Spinal cord (tissue), 10 donors: ENCODE results near the gene PDE5A. TPM values are rescaled to one million over a fixed set of nuclear protein-coding genes. Genes with fewer than 3 reads are reported as not detected.

ENCODE experiments used
- DNase-seq, 6 donors: peaks; one replicate each; pipeline versions ENCODE4 v3.0.0 to v3.0.0-alpha.2; 2013 to 2015; ENCODE audit warnings: low spot score in 6 of 6, low read depth in 4 of 6
- H3K27ac ChIP-seq: one replicate; pipeline ENCODE4 v1.5.1; 2013; ENCODE audit warnings: low read depth, low read length, control low read depth
- H3K27me3 ChIP-seq: one replicate; pipeline ENCODE4 v1.6.1; 2013; ENCODE audit warnings: low read length; ENCODE audit not compliant: control insufficient read depth, insufficient read depth
- H3K36me3 ChIP-seq: one replicate; pipeline ENCODE4 v1.6.1; 2013; ENCODE audit warnings: low read length; ENCODE audit not compliant: control insufficient read depth, insufficient read depth
- H3K4me1 ChIP-seq: one replicate; pipeline ENCODE4 v1.6.1; 2013; ENCODE audit warnings: low read length; ENCODE audit not compliant: control insufficient read depth, insufficient read depth
- H3K4me3 ChIP-seq: one replicate; pipeline ENCODE4 v1.5.1; 2013; ENCODE audit warnings: low read depth, low read length, control low read depth
- H3K9me3 ChIP-seq: one replicate; pipeline ENCODE4 v1.6.1; 2013; ENCODE audit warnings: low read length; ENCODE audit not compliant: control insufficient read depth, insufficient read depth
- WGBS: methylation state at CpG from one replicate; pipeline ENCODE4 v1.1.5; 2013; ENCODE audit warnings: missing lambda C conversion rate; ENCODE audit not compliant: insufficient coverage; 5-methylcytosine and 5-hydroxymethylcytosine counted together
- polyA plus RNA-seq, 2 donors: library from polyadenylated mRNA; unstranded; fragments of 120-200 nt; gene quantifications; one replicate each; pipeline ENCODE4 v1.2.1, GENCODE V29; 2013; ENCODE audit not compliant: insufficient read length in 2 of 2
- total RNA-seq, 2 donors: library from RNA; depleted of rRNA in 1 of 2; stranded (reverse); fragments of 120-200 nt in 1 of 2; fragments of >200 nt in 1 of 2; gene quantifications; one replicate each; pipeline versions ENCODE4 v1.2.3 to v1.2.4, GENCODE V29; 2013 to 2014
- donor health status: healthy.

Gene PDE5A
- total and polyA plus RNA-seq, 4 donors = 21.1 to 73.6 (median 38.1) TPM

DNA sequence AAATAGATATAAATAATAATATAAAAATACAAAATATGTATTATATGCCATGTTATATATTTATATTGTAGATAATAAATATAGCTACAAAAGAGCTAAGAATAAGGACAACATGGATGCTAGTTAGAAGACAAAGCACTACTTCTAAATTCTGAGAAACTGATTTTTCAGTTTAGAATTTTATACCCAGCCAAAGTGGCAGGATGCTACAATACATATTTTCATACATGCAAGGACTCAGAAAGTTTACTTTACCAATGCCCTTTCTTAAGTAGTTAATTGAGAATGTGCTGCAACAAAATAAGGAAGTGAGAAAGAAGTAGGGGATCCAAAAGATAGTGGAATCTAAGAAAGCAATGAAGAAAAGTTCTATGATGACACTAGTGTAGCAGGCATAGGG, 64.5 kb downstream of the PDE5A start:
- Histone ChIP-seq H3K27me3 (no peaks in the 10 kb centered on the region), H3K27ac (no peak overlapping the region), H3K36me3 (no peaks in the 10 kb centered on the region), H3K9me3 (peaks cover 12% of the 10 kb centered on the region), H3K4me1 (no peaks in the 10 kb centered on the region), H3K4me3 (no peak overlapping the region)
- DNase-seq = no peak

DNA sequence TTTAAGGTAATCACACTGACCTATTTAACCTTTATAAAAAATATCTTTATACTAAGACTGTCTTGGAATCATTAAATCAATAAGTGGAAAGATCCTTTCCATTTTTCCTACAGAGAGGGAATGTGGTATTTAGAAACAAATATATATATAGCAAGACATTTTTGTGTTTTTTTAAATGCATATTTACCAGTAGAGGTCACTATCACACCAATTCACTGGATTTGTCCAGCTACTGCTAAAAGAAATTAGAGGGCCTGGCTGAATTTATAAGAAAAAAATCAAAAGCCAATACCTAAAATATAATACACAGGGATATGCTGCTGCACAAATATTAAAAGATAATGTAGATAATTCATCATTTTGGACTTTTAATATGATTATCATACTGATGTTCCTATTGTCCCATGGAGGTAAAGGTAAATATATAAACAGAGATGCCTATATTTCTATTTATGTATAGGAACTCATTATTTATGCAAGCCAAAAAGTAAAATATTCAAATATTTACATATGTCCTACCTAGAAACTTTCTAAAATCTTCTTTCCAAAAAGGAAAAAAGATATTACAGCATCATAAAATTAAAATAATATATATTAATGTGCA, 69.5 kb downstream of the PDE5A start:
- no peak overlapping the region for H3K27ac ChIP-seq
- no peaks in the 10 kb centered on the region for H3K36me3 ChIP-seq
- H3K27me3 ChIP-seq = no peaks in the 10 kb centered on the region
- H3K4me3 ChIP-seq = no peak overlapping the region
- DNase-seq = peak; percentile 5 to 88 (median 38)
- H3K4me1 ChIP-seq = no peaks in the 10 kb centered on the region
- H3K9me3 ChIP-seq = peaks cover 5% of the 10 kb centered on the region

DNA sequence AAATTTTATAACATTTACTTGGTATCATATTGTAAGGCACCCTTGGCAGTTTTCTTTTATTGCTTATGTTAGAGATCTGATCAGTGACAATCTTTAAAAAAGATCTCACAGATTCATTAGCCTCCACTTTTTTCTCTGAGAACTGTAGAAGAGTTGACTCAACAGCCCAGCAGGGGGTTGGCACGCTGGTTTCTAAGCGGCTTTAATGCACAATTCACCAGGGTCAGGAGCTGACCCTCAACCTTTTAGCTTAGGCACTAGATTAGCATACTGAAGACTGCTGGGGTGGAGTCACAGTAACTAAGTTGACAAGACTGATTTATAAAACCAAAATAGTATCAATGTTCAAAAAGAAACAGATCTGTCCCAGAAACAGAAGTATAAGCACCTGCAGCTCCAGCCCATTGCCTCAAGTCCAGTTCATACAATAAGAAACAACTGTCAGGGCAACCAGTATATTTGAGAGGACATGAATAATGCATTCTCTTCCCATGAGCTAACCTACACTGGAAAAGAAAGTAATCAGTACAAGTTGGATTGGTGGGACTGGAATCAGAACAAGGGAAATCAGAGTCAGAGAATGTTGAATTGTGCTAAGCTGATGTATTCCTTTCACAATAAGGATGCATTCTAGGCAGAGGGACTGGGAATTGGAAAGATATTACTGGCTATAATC, 77.6 kb downstream of the PDE5A start:
- no CpG with 5 or more reads among the region's 2 CpGs for WGBS
- DNase-seq = peak in 1 of 6 donors; percentile 10
- Histone ChIP-seq H3K4me1 (no peaks in the 10 kb centered on the region), H3K36me3 (no peaks in the 10 kb centered on the region), H3K27me3 (no peaks in the 10 kb centered on the region), H3K9me3 (no peaks in the 10 kb centered on the region), H3K4me3 (no peak overlapping the region), H3K27ac (no peak overlapping the region)

DNA sequence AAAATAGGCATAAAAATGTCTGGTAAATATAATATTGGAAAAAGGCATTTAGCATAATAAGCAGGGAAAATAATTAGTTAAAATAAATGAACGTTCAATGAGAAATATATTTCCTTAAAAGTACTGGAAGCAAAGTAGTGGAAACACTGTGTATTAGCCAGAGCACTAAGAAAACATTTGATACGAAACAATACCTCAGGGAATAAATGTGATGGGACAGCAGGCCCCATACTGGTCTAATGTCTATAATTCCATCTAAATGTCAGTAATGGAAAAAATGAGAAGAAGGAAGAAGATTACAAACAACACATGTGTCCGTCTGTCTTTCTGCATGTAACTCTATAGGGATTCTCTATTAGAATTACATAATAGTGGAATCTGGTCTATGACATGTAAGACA, 79.0 kb downstream of the PDE5A start:
- no peaks in the 10 kb centered on the region for H3K9me3 ChIP-seq
- no peaks in the 10 kb centered on the region for H3K4me1 ChIP-seq
- no CpG with 5 or more reads among the region's 3 CpGs for WGBS
- H3K4me3 ChIP-seq = no peak overlapping the region
- no peaks in the 10 kb centered on the region for H3K27me3 ChIP-seq
- H3K27ac ChIP-seq = no peak overlapping the region
- no peaks in the 10 kb centered on the region for H3K36me3 ChIP-seq
- DNase-seq = no peak

DNA sequence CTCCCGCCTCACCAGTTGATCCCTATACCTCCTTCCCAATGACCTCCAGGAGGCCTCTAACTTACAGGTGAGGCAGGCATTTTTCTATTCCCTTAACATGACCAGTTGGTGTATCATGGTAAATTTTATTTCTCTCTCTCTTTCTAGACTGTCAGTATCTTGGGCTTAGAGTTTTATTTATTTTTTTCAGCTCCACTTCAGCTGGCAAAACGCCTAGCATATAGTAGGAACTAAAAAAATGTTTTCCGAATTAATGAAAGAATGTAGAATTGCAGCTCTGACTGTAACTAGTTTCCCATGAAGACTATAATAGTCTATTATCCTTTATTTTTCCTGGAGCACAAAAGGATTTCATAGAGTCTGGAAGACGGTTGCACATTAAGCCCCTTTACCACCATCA, 84.8 kb downstream of the PDE5A start:
- no peak for DNase-seq
- WGBS = no CpG with 5 or more reads among the region's 4 CpGs
- no peaks in the 10 kb centered on the region for H3K4me1 ChIP-seq
- H3K9me3 ChIP-seq = no peaks in the 10 kb centered on the region
- H3K4me3 ChIP-seq = no peak overlapping the region
- peak overlapping the region; percentile 22 for H3K27ac ChIP-seq
- no peaks in the 10 kb centered on the region for H3K36me3 ChIP-seq
- no peaks in the 10 kb centered on the region for H3K27me3 ChIP-seq

DNA sequence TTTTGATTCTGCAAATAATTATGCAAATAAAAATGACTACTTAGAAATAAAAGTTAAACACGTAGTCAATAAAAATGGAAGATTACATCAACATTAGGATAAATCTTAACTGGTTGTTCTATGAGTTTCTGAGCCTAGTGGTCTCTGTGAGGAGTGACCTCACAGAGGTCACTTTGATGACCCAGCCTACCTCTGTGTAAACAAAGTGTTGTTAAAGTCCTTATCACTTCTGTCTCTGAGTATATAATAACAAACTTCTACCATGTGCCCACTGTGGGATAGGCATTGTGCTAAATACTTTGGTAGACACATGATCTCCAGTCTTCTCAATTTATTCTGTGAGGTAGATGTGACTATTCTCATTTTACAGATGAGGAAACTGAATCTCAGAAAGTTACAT, 85.4 kb downstream of the PDE5A start:
- Histone ChIP-seq H3K4me1 (no peaks in the 10 kb centered on the region), H3K27me3 (no peaks in the 10 kb centered on the region), H3K27ac (no peak overlapping the region), H3K36me3 (no peaks in the 10 kb centered on the region), H3K4me3 (no peak overlapping the region), H3K9me3 (no peaks in the 10 kb centered on the region)
- no peak for DNase-seq
- no CpG with 5 or more reads among the region's 1 CpG for WGBS

DNA sequence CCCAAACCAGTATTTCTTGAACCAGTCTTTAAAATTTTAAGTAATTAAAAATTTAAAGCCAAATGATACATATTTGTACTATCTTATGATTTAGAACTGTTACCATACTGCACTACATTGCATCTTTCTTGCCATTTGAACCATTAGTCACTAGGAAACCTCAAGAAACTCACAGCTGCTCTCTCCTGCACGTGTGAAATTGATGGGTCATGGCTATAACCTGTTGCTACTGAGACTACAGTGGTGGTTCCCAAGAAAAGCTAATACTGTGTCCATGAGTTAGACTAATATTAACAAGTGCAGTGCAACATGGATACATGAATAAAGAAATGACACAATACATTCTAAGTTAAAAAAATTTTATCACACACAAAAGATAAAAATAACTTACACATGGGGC, 88.4 kb downstream of the PDE5A start:
- no CpG with 5 or more reads among the region's 1 CpG for WGBS
- no peak for DNase-seq
- Histone ChIP-seq H3K4me1 (no peaks in the 10 kb centered on the region), H3K4me3 (no peak overlapping the region), H3K27ac (no peak overlapping the region), H3K9me3 (no peaks in the 10 kb centered on the region), H3K36me3 (no peaks in the 10 kb centered on the region), H3K27me3 (no peaks in the 10 kb centered on the region)

GRCh38 chr4:119537586-119537985, 91.0 kb downstream of the PDE5A start:
- no peaks in the 10 kb centered on the region for H3K36me3 ChIP-seq
- H3K4me1 ChIP-seq = no peaks in the 10 kb centered on the region
- H3K27me3 ChIP-seq = no peaks in the 10 kb centered on the region
- no peak overlapping the region for H3K4me3 ChIP-seq
- no peaks in the 10 kb centered on the region for H3K9me3 ChIP-seq
- 80% methylated on average over 1 of the region's 1 CpG for WGBS
- H3K27ac ChIP-seq = no peak overlapping the region
- DNase-seq = no peak

- WGBS = 86% methylated on average over 4 of the region's 6 CpGs
- H3K4me1 ChIP-seq = no peaks in the 10 kb centered on the region
- no peak for DNase-seq
- H3K27me3 ChIP-seq = no peaks in the 10 kb centered on the region
- no peaks in the 10 kb centered on the region for H3K9me3 ChIP-seq
- no peaks in the 10 kb centered on the region for H3K36me3 ChIP-seq
- no peak overlapping the region for H3K4me3 ChIP-seq
- H3K27ac ChIP-seq = no peak overlapping the region
Measured at GRCh38 chr4:119536572-119537528, 91.8 kb downstream of the PDE5A start.
